Measurements from ENCODE around the gene MAZ. TPM values are rescaled to one million over a fixed set of nuclear protein-coding genes. Genes with fewer than 3 reads are reported as not detected.

The MAZ gene
- total RNA-seq, 1 donor from 2014 or later: 247 TPM

DNA sequence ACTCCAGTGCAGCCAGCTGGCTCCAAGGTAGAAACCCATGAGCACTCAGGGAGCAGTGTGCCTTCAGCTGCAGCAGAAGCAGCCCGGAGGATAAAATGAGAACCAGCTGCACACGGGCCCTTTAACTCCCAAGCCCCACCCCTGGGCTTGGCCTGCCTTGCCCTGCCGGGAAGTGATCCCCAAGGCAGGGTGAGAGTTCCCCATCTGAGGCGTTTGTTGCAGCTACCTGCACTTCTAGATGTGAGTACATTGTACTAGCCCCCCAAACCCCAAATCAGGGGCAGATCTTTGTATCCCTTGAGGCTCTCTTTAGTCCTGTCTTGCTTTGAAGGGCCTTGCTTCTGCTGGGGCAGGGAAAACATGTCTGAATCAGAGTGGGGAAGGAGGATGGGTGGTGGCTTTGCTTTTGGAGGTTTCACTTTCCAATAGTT is 14.0 kb downstream of the MAZ start, which contains the start of gene MVP:
Gene MVP (plus strand): TSS at position 192 of the 431 bp plus-strand sequence. CDS start 10,088 bp downstream, outside the sequence.
- Histone ChIP-seq H3K9ac (ENCODE audit: low read length) (peak within 1 kb of the TSS; percentile 79), H3K27ac (ENCODE audit: low read depth, low read length) (peak within 1 kb of the TSS; percentile 86), H3K9me3 (ENCODE audit: insufficient read depth, low read depth, low read length) (no peaks in the 10 kb centered on the region), H3K79me2 (ENCODE audit: insufficient read depth, low read length) (peaks cover 88% of the 10 kb centered on the region), H4K20me1 (ENCODE audit: insufficient read depth, low read length) (peaks cover 15% of the 10 kb centered on the region), H3K36me3 (ENCODE audit: insufficient read depth, low read length) (peaks cover 4% of the 10 kb centered on the region), H3K4me3 (ENCODE audit: insufficient read depth, low read depth, low read length) (peak within 1 kb of the TSS; percentile 85), H3K4me2 (ENCODE audit: low read length) (peak within 1 kb of the TSS; percentile 92), H2AFZ (ENCODE audit: low read depth, low read length) (no peak within 1 kb of the TSS), H3K27me3 (ENCODE audit: insufficient read depth, low read length) (no peaks in the 10 kb centered on the region), H3K4me1 (ENCODE audit: insufficient read depth, low read length) (peaks cover 56% of the 10 kb centered on the region)
- FAIRE-seq (no peak), DNase-seq (ENCODE audit: low read depth) (no peak)
- H3K4me3 Mint-ChIP-seq (ENCODE audit: unreplicated experiment): peak within 1 kb of the TSS; percentile 87
- H3K4me1 Mint-ChIP-seq (ENCODE audit: low read depth, unreplicated experiment): peaks cover 31% of the 10 kb centered on the region
- peaks cover 8% of the 10 kb centered on the region for H3K36me3 Mint-ChIP-seq (ENCODE audit: low read depth, unreplicated experiment)
- no peaks in the 10 kb centered on the region for H3K9me3 Mint-ChIP-seq (ENCODE audit: unreplicated experiment)
- no peaks in the 10 kb centered on the region for H3K27me3 Mint-ChIP-seq (ENCODE audit: low read depth, unreplicated experiment)
- TF ChIP-seq, protein P1, sequence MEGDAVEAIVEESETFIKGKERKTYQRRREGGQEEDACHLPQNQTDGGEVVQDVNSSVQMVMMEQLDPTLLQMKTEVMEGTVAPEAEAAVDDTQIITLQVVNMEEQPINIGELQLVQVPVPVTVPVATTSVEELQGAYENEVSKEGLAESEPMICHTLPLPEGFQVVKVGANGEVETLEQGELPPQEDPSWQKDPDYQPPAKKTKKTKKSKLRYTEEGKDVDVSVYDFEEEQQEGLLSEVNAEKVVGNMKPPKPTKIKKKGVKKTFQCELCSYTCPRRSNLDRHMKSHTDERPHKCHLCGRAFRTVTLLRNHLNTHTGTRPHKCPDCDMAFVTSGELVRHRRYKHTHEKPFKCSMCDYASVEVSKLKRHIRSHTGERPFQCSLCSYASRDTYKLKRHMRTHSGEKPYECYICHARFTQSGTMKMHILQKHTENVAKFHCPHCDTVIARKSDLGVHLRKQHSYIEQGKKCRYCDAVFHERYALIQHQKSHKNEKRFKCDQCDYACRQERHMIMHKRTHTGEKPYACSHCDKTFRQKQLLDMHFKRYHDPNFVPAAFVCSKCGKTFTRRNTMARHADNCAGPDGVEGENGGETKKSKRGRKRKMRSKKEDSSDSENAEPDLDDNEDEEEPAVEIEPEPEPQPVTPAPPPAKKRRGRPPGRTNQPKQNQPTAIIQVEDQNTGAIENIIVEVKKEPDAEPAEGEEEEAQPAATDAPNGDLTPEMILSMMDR (IDR thresholded peaks at IDR 0.05; ENCODE audit: insufficient read depth, low read depth, low read length): no peak
- TF ChIP-seq EZH2 (IDR thresholded peaks at IDR 0.05; ENCODE audit: insufficient read depth, low read length): no peak
- H3K27ac Mint-ChIP-seq (ENCODE audit: unreplicated experiment): peak within 1 kb of the TSS; percentile 15

DNA sequence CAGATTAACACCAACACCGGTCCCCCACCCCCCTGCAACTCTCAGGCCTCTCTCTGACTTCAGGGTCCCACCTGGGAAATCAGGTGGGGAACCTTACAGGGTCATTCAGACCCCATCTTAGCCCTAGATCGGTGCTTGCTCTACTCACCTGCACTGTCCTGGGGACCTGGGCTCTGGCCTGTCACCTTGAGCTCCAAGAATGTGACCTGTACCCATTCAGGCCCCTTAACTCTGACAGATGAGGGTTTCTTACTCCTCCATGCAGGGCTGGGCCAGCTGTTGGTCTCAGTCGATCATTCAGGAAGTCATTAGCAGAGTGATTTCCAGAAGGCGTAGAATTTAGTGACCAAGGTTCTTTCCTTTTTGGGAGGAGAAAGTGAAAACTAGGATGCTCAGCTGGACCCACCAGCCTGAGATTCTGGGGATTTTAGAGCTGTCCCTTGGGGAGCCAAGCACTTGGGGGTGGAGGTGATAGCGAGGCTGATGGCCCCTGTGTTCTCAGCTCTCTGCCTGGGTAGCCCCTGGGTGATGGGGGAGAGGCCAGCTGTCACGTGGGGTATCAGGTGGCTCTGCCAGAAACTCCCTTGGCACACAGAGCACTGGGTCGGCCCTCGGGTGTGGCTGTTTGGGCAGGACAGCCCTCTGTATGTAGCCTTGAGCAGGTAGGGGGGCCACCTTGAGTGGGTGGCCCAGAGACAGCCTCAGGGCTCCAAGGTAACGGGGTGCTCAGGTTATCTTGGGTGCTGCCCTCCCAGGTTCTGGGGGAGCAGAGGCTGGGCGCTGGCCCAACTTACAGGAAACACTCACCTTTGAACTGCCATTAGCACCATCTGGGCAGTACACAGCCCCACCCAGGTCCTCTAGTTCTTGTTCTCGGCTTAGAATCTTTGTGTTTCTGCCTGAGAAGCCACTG is 14.7 kb downstream of the MAZ start:
- Mint-ChIP-seq H3K9me3 (ENCODE audit: unreplicated experiment) (no peaks in the 10 kb centered on the region), H3K4me3 (ENCODE audit: unreplicated experiment) (peak overlapping the region; percentile 87), H3K27me3 (ENCODE audit: low read depth, unreplicated experiment) (no peaks in the 10 kb centered on the region), H3K36me3 (ENCODE audit: low read depth, unreplicated experiment) (peaks cover 8% of the 10 kb centered on the region), H3K27ac (ENCODE audit: unreplicated experiment) (peak overlapping the region; percentile 15), H3K4me1 (ENCODE audit: low read depth, unreplicated experiment) (peaks cover 34% of the 10 kb centered on the region)
- H3K9me3 ChIP-seq (ENCODE audit: insufficient read depth, low read depth, low read length): no peaks in the 10 kb centered on the region
- TF ChIP-seq, protein P1 (IDR thresholded peaks at IDR 0.05; ENCODE audit: insufficient read depth, low read depth, low read length): no peak
- no peak for TF ChIP-seq EZH2 (IDR thresholded peaks at IDR 0.05; ENCODE audit: insufficient read depth, low read length)
- no peaks in the 10 kb centered on the region for H3K27me3 ChIP-seq (ENCODE audit: insufficient read depth, low read length)
- H3K4me1 ChIP-seq (ENCODE audit: insufficient read depth, low read length): peaks cover 62% of the 10 kb centered on the region
- no peak for FAIRE-seq
- peaks cover 20% of the 10 kb centered on the region for H4K20me1 ChIP-seq (ENCODE audit: insufficient read depth, low read length)
- no peak overlapping the region for H2AFZ ChIP-seq (ENCODE audit: low read depth, low read length)
- peak overlapping the region; percentile 92 for H3K4me2 ChIP-seq (ENCODE audit: low read length)
- DNase-seq (ENCODE audit: low read depth): no peak
- H3K79me2 ChIP-seq (ENCODE audit: insufficient read depth, low read length): peaks cover 95% of the 10 kb centered on the region
- H3K4me3 ChIP-seq (ENCODE audit: insufficient read depth, low read depth, low read length): peak overlapping the region; percentile 85
- peak overlapping the region; percentile 79 for H3K9ac ChIP-seq (ENCODE audit: low read length)
- peaks cover 4% of the 10 kb centered on the region for H3K36me3 ChIP-seq (ENCODE audit: insufficient read depth, low read length)
- peak overlapping the region; percentile 86 for H3K27ac ChIP-seq (ENCODE audit: low read depth, low read length)

All from astrocyte (in vitro differentiated cells and primary cell).